K562 (cell line): ENCODE measurements around the gene WWTR1. TPM values are rescaled to one million over a fixed set of nuclear protein-coding genes. Genes with fewer than 3 reads are reported as not detected.

Experiments used
- ATAC-seq: fragments of 200-7000 bp; cut with Tn5 transposase; 3 replicates; pipeline ENCODE4 v1.9.1; 2020; ENCODE audit warnings: moderate library complexity
- BruUV-seq: library from RNA; stranded (reverse); fragments of 400-500 nt; replicated peaks from 2 replicates; lab custom pipeline; 2021; lab: Mats Ljungman, UMichigan
- CTCF ChIA-PET: fragments of 300-600 bp; formaldehyde crosslinking; extraction: SDS; loops from one replicate; lab custom pipeline; 2021; ENCODE audit warnings: low intra/inter-chr PET ratio; lab: Yijun Ruan, JAX
- POLR2A ChIA-PET: fragments of 300-600, 350-650 bp; sonication (Branson Sonifier 250); formaldehyde crosslinking; extraction: SDS; loops from one replicate; lab custom pipeline; 2021; ENCODE audit warnings: antibody characterized with exemption, inconsistent platforms; lab: Yijun Ruan, JAX
- DNase-seq, 4 experiments: peaks; one replicate each; pipeline versions ENCODE4 v3.0.0 to v3.0.0-alpha.2; 2011 to 2018; ENCODE audit warnings: low spot score in 3 of 4, mixed read lengths in 3 of 4; ENCODE audit errors: extremely low read depth in 1 of 4
- FAIRE-seq: peaks from 2 replicates; lab custom pipeline; 2011; peaks lifted over from hg19 to GRCh38; lab: Jason Lieb, UNC
- H2AFZ ChIP-seq: 2 replicates; pipeline ENCODE4 v1.6.0; 2011; ENCODE audit warnings: low read depth, low read length, control low read depth, inconsistent platforms
- H3K27ac ChIP-seq: fragments of 200-600 bp; 3 replicates; pipeline ENCODE4 v1.8.0; 2011; ENCODE audit warnings: low read depth, mild to moderate bottlenecking, control low read depth, inconsistent platforms, low read length, moderate library complexity, mixed read lengths; ENCODE audit errors: extremely low read depth
- H3K27me3 ChIP-seq, 2 experiments: fragments of 300-600 bp in 1 of 2; 2 replicates in 1 of 2; 3 replicates in 1 of 2; pipeline versions ENCODE4 v1.6.0 to v1.8.0; 2011; ENCODE audit warnings: inconsistent platforms in 2 of 2, low read length in 2 of 2, mild to moderate bottlenecking in 1 of 2, mixed read lengths in 1 of 2, moderate library complexity in 1 of 2; ENCODE audit not compliant: control insufficient read depth in 2 of 2, insufficient read depth in 2 of 2
- H3K36me3 ChIP-seq: fragments of 300-600 bp; 3 replicates; pipeline ENCODE4 v1.8.0; 2011; ENCODE audit warnings: mild to moderate bottlenecking, low read length, inconsistent platforms; ENCODE audit not compliant: control insufficient read depth, insufficient read depth
- H3K4me1 ChIP-seq, 2 experiments: fragments of 200-600 bp in 1 of 2; replicated peaks in 1 of 2; 2 replicates in 1 of 2; 3 replicates in 1 of 2; pipeline versions ENCODE4 v1.5.1 to v1.8.0; 2011; ENCODE audit warnings: inconsistent platforms in 2 of 2, low read length in 2 of 2, mild to moderate bottlenecking in 1 of 2, mixed read lengths in 1 of 2, moderate library complexity in 1 of 2; ENCODE audit not compliant: control insufficient read depth in 2 of 2, insufficient read depth in 2 of 2
- H3K4me2 ChIP-seq: 2 replicates; pipeline ENCODE4 v1.6.1; 2011; ENCODE audit warnings: low read length, control low read depth, inconsistent platforms, mixed read lengths; ENCODE audit not compliant: insufficient read depth
- H3K4me3 ChIP-seq: fragments of 200-600 bp; sonication (generic), shearing (Covaris generic); 2 replicates; pipeline ENCODE4 v1.5.1; 2016; ENCODE audit warnings: control low read depth, inconsistent platforms
- H3K79me2 ChIP-seq: fragments of 200-600 bp; 3 replicates; pipeline ENCODE4 v1.8.0; 2011; ENCODE audit warnings: low read length, inconsistent platforms; ENCODE audit not compliant: control insufficient read depth, insufficient read depth
- H3K9ac ChIP-seq, 2 experiments: 2 replicates each; pipeline versions ENCODE4 v1.6.0 to v1.6.1; 2011; ENCODE audit warnings: low read depth in 2 of 2, low read length in 2 of 2, control low read depth in 1 of 2, inconsistent platforms in 1 of 2, mild to moderate bottlenecking in 1 of 2, mixed read lengths in 1 of 2; ENCODE audit not compliant: insufficient read depth in 1 of 2
- H3K9me1 ChIP-seq: one replicate; pipeline ENCODE4 v1.6.0; 2011; ENCODE audit warnings: inconsistent platforms, mild to moderate bottlenecking, low read length, moderate library complexity; ENCODE audit not compliant: control insufficient read depth, insufficient read depth
- H3K9me3 ChIP-seq: replicated peaks from 2 replicates; pipeline ENCODE4 v1.5.1; 2011; ENCODE audit warnings: low read depth, low read length, inconsistent platforms; ENCODE audit not compliant: control insufficient read depth, insufficient read depth
- H4K20me1 ChIP-seq: replicated peaks from 2 replicates; pipeline ENCODE4 v1.6.1; 2011; ENCODE audit warnings: low read length, inconsistent platforms, mixed read lengths; ENCODE audit not compliant: control insufficient read depth, insufficient read depth
- DLX4 ChIP-seq: fragments of 250-450 bp; sonication (Bioruptor Pico); IDR thresholded peaks from 2 replicates; pipeline ENCODE4 v1.6.1; 2021; ENCODE audit warnings: mild to moderate bottlenecking
- ESRRA ChIP-seq: fragments of 450-650 bp; IDR thresholded peaks from 2 replicates; pipeline ENCODE4 v1.6.1; 2014; ENCODE audit warnings: low read depth, mild to moderate bottlenecking, moderate library complexity, borderline replicate concordance
- HMG20A ChIP-seq: fragments of 450-650 bp; formaldehyde crosslinking; conservative IDR thresholded peaks from 2 replicates; pipeline ENCODE4 v1.4.0; 2020; ENCODE audit warnings: mild to moderate bottlenecking, mixed read lengths
- KAT8 ChIP-seq: fragments of 450-650 bp; IDR thresholded peaks from 2 replicates; pipeline ENCODE4 v1.6.1; 2016; ENCODE audit warnings: low read depth, mild to moderate bottlenecking
- KDM1A ChIP-seq, 2 experiments: fragments of 450-650 bp; IDR thresholded peaks; 2 replicates each; pipeline ENCODE4 v1.6.1; 2016; ENCODE audit warnings: mild to moderate bottlenecking in 2 of 2
- NR2F6 ChIP-seq: fragments of 450-650 bp; formaldehyde crosslinking; IDR thresholded peaks from 2 replicates; pipeline ENCODE4 v1.4.0; 2020; ENCODE audit warnings: mild to moderate bottlenecking
- NR4A1 ChIP-seq, 2 experiments: fragments of 250-450 bp in 1 of 2; fragments of 450-650 bp in 1 of 2; sonication (Bioruptor Pico) in 1 of 2; IDR thresholded peaks; 2 replicates each; pipeline versions ENCODE4 v1.4.0 to v1.6.1; 2016 to 2020; ENCODE audit warnings: mild to moderate bottlenecking in 2 of 2, missing compliant biosample characterization in 1 of 2, missing genetic modification characterization in 1 of 2, moderate library complexity in 1 of 2
- TCF15 ChIP-seq: fragments of 250-450 bp; sonication (Bioruptor Pico); IDR thresholded peaks from 2 replicates; pipeline ENCODE4 v1.8.0; 2022; ENCODE audit warnings: moderate library complexity, mild to moderate bottlenecking, inconsistent platforms
- WGBS: fragments of 100-300 bp; shearing (Covaris generic); methylation state at CpG from one replicate; pipeline ENCODE4 v1.1.6; 2016; ENCODE audit warnings: low coverage, mixed read lengths; ENCODE audit not compliant: insufficient coverage; ENCODE audit errors: missing lambda C conversion rate; 5-methylcytosine and 5-hydroxymethylcytosine counted together
- in situ Hi-C: fragments of 300-500 bp; cut with MboI; formaldehyde crosslinking; loops from 4 replicates; pipeline ENCODE4 v1.15.0; 2018; ENCODE audit warnings: inconsistent platforms, mixed read lengths
- intact Hi-C: fragments of 100-400 bp; cut with micrococcal nuclease; formaldehyde crosslinking; loops from 2 replicates; pipeline ENCODE4 v1.14.2; 2022
- polyA plus RNA-seq, 8 experiments: library from polyadenylated mRNA; depleted of rRNA in 4 of 8; stranded (reverse) in 5 of 8; unstranded in 3 of 8; fragments of >200 nt; fragmentation: Nextera tagmentation in 2 of 8; fragmentation: Illumina TruSeq in 1 of 8; extraction: Ambion mirVana in 2 of 8; extraction: Trizol in 1 of 8; gene quantifications; 2 replicates each; pipeline versions ENCODE4 v1.2.1 to v1.2.3, GENCODE V29; 2011 to 2014; ENCODE audit warnings: inconsistent platforms in 1 of 8, missing spikeins in 1 of 8
- total RNA-seq, 7 experiments: library from RNA; depleted of rRNA in 6 of 7; stranded (reverse); fragments of >200 nt in 6 of 7; fragmentation: Illumina TruSeq in 2 of 7; extraction: Trizol in 2 of 7; gene quantifications; 2 replicates each; pipeline versions ENCODE4 v1.2.1 to v1.2.3, GENCODE V29; 2011 to 2021; ENCODE audit warnings: low replicate concordance in 1 of 7

Gene WWTR1
- total and polyA plus RNA-seq, 9 of the 15 experiments (the other 6 are each of a cell fraction or from before 2014, with no cell fraction given), result 0.04 to 1.5 (median 0.60) TPM

GRCh38 chr3:149564079-149564478 lies 93.7 kb downstream of the WWTR1 start:
- no peaks in the 10 kb centered on the region for H3K9me1 ChIP-seq
- no peaks in the 10 kb centered on the region for H3K4me1 ChIP-seq
- ATAC-seq (no peak), DNase-seq (no peak), FAIRE-seq (no peak)
- H3K9ac ChIP-seq, result no peak overlapping the region
- no peak overlapping the region for H3K4me3 ChIP-seq
- TF ChIP-seq HMG20A (CRISPR knock-in tag) (no peak), ESRRA (no peak), TCF15 (CRISPR knock-in tag) (no peak), KDM1A (IDR thresholded peaks at IDR 0.05) (no peak), KAT8 (no peak)
- CTCF ChIA-PET, result interaction anchor here (0.6 kb wide), 1 partner anchor 1719 kb away, joined by 4 read pairs; no protein-coding TSS in a partner anchor
- intact Hi-C loops, result no loop called here
- no peak overlapping the region for H3K4me2 ChIP-seq
- no peaks in the 10 kb centered on the region for H3K9me3 ChIP-seq
- H3K27ac ChIP-seq, result no peak overlapping the region
- H3K79me2 ChIP-seq, result no peaks in the 10 kb centered on the region
- POLR2A ChIA-PET, result interaction anchor here (0.6 to 0.8 kb wide), 2 partner anchors 18 to 96 kb away, joined by 3 to 4 read pairs; no protein-coding TSS in a partner anchor
- in situ Hi-C loops, result no loop called here
- no peaks in the 10 kb centered on the region for H4K20me1 ChIP-seq
- no peaks in the 10 kb centered on the region for H3K36me3 ChIP-seq
- peaks cover 4 to 8% of the 10 kb centered on the region in 2 experiments; a peak in 2 of 5 replicates for H3K27me3 ChIP-seq
- WGBS, result 5% methylated on average over 2 of the region's 2 CpGs
- BruUV-seq, result no TSS peak
- H2AFZ ChIP-seq, result no peak overlapping the region

GRCh38 chr3:149563114-149563513 lies 94.7 kb downstream of the WWTR1 start:
- no peak for ATAC-seq
- no peaks in the 10 kb centered on the region for H3K9me3 ChIP-seq
- peaks cover 4 to 8% of the 10 kb centered on the region in 2 experiments; a peak in 2 of 5 replicates for H3K27me3 ChIP-seq
- no peak overlapping the region for H3K9ac ChIP-seq
- no peak for FAIRE-seq
- no peak for DNase-seq
- H3K4me1 ChIP-seq, result no peaks in the 10 kb centered on the region
- no TSS peak for BruUV-seq
- no peak for TF ChIP-seq DLX4 (CRISPR knock-in tag)
- no peak for TF ChIP-seq NR4A1 (CRISPR knock-in tag; IDR thresholded peaks at IDR 0.05)
- no peak for TF ChIP-seq NR4A1 (tag; IDR thresholded peaks at IDR 0.05)
- no peak for TF ChIP-seq NR2F6
- no peaks in the 10 kb centered on the region for H4K20me1 ChIP-seq
- no peak overlapping the region for H3K4me3 ChIP-seq
- WGBS, result 6% methylated on average over 5 of the region's 5 CpGs
- no peaks in the 10 kb centered on the region for H3K36me3 ChIP-seq
- H3K27ac ChIP-seq, result no peak overlapping the region
- no peaks in the 10 kb centered on the region for H3K79me2 ChIP-seq
- H3K9me1 ChIP-seq, result no peaks in the 10 kb centered on the region
- CTCF ChIA-PET, result no interaction called here
- H2AFZ ChIP-seq, result no peak overlapping the region
- POLR2A ChIA-PET, result no interaction called here
- intact Hi-C loops, result no loop called here
- no peak overlapping the region for H3K4me2 ChIP-seq
- in situ Hi-C loops, result no loop called here
